K562 (cell line): Measurements from ENCODE around the gene AKAP12. TPM values are rescaled to one million over a fixed set of nuclear protein-coding genes. Genes with fewer than 3 reads are reported as not detected.

ENCODE experiments used
- ATAC-seq: fragments of 200-7000 bp; cut with Tn5 transposase; 3 replicates; pipeline ENCODE4 v1.9.1; 2020; ENCODE audit warnings: moderate library complexity
- Bru-seq: library from RNA; stranded (reverse); fragments of 400-500 nt; gene quantifications from one replicate; lab custom pipeline; 2021; lab: Mats Ljungman, UMichigan
- BruChase-seq, 2 experiments: library from RNA; stranded (reverse); fragments of 400-500 nt; gene quantifications; one replicate each; lab custom pipeline; 2021; lab: Mats Ljungman, UMichigan
- BruUV-seq: library from RNA; stranded (reverse); fragments of 400-500 nt; replicated peaks from 2 replicates; lab custom pipeline; 2021; lab: Mats Ljungman, UMichigan
- CTCF ChIA-PET: fragments of 300-600 bp; formaldehyde crosslinking; extraction: SDS; loops from one replicate; lab custom pipeline; 2021; ENCODE audit warnings: low intra/inter-chr PET ratio; lab: Yijun Ruan, JAX
- POLR2A ChIA-PET: fragments of 300-600, 350-650 bp; sonication (Branson Sonifier 250); formaldehyde crosslinking; extraction: SDS; loops from one replicate; lab custom pipeline; 2021; ENCODE audit warnings: antibody characterized with exemption, inconsistent platforms; lab: Yijun Ruan, JAX
- DNase-seq, 4 experiments: peaks; one replicate each; pipeline versions ENCODE4 v3.0.0 to v3.0.0-alpha.2; 2011 to 2018; ENCODE audit warnings: low spot score in 3 of 4, mixed read lengths in 3 of 4; ENCODE audit errors: extremely low read depth in 1 of 4
- FAIRE-seq: peaks from 2 replicates; lab custom pipeline; 2011; peaks lifted over from hg19 to GRCh38; lab: Jason Lieb, UNC
- H2AFZ ChIP-seq: 2 replicates; pipeline ENCODE4 v1.6.0; 2011; ENCODE audit warnings: low read depth, low read length, control low read depth, inconsistent platforms
- H3K27ac ChIP-seq: fragments of 200-600 bp; 3 replicates; pipeline ENCODE4 v1.8.0; 2011; ENCODE audit warnings: low read depth, mild to moderate bottlenecking, control low read depth, inconsistent platforms, low read length, moderate library complexity, mixed read lengths; ENCODE audit errors: extremely low read depth
- H3K27me3 ChIP-seq, 2 experiments: fragments of 300-600 bp in 1 of 2; 2 replicates in 1 of 2; 3 replicates in 1 of 2; pipeline versions ENCODE4 v1.6.0 to v1.8.0; 2011; ENCODE audit warnings: inconsistent platforms in 2 of 2, low read length in 2 of 2, mild to moderate bottlenecking in 1 of 2, mixed read lengths in 1 of 2, moderate library complexity in 1 of 2; ENCODE audit not compliant: control insufficient read depth in 2 of 2, insufficient read depth in 2 of 2
- H3K36me3 ChIP-seq: fragments of 300-600 bp; 3 replicates; pipeline ENCODE4 v1.8.0; 2011; ENCODE audit warnings: mild to moderate bottlenecking, low read length, inconsistent platforms; ENCODE audit not compliant: control insufficient read depth, insufficient read depth
- H3K4me1 ChIP-seq, 2 experiments: fragments of 200-600 bp in 1 of 2; replicated peaks in 1 of 2; 2 replicates in 1 of 2; 3 replicates in 1 of 2; pipeline versions ENCODE4 v1.5.1 to v1.8.0; 2011; ENCODE audit warnings: inconsistent platforms in 2 of 2, low read length in 2 of 2, mild to moderate bottlenecking in 1 of 2, mixed read lengths in 1 of 2, moderate library complexity in 1 of 2; ENCODE audit not compliant: control insufficient read depth in 2 of 2, insufficient read depth in 2 of 2
- H3K4me2 ChIP-seq: 2 replicates; pipeline ENCODE4 v1.6.1; 2011; ENCODE audit warnings: low read length, control low read depth, inconsistent platforms, mixed read lengths; ENCODE audit not compliant: insufficient read depth
- H3K4me3 ChIP-seq: fragments of 200-600 bp; sonication (generic), shearing (Covaris generic); 2 replicates; pipeline ENCODE4 v1.5.1; 2016; ENCODE audit warnings: control low read depth, inconsistent platforms
- H3K79me2 ChIP-seq: fragments of 200-600 bp; 3 replicates; pipeline ENCODE4 v1.8.0; 2011; ENCODE audit warnings: low read length, inconsistent platforms; ENCODE audit not compliant: control insufficient read depth, insufficient read depth
- H3K9ac ChIP-seq, 2 experiments: 2 replicates each; pipeline versions ENCODE4 v1.6.0 to v1.6.1; 2011; ENCODE audit warnings: low read depth in 2 of 2, low read length in 2 of 2, control low read depth in 1 of 2, inconsistent platforms in 1 of 2, mild to moderate bottlenecking in 1 of 2, mixed read lengths in 1 of 2; ENCODE audit not compliant: insufficient read depth in 1 of 2
- H3K9me1 ChIP-seq: one replicate; pipeline ENCODE4 v1.6.0; 2011; ENCODE audit warnings: inconsistent platforms, mild to moderate bottlenecking, low read length, moderate library complexity; ENCODE audit not compliant: control insufficient read depth, insufficient read depth
- H3K9me3 ChIP-seq: replicated peaks from 2 replicates; pipeline ENCODE4 v1.5.1; 2011; ENCODE audit warnings: low read depth, low read length, inconsistent platforms; ENCODE audit not compliant: control insufficient read depth, insufficient read depth
- H4K20me1 ChIP-seq: replicated peaks from 2 replicates; pipeline ENCODE4 v1.6.1; 2011; ENCODE audit warnings: low read length, inconsistent platforms, mixed read lengths; ENCODE audit not compliant: control insufficient read depth, insufficient read depth
- SRF ChIP-seq, 2 experiments: fragments of 250-450, 450-650 bp in 1 of 2; sonication (Bioruptor Pico) in 1 of 2; sonication (generic) in 1 of 2; formaldehyde crosslinking; IDR thresholded peaks; 2 replicates each; pipeline versions ENCODE4 v1.5.0 to v1.5.1; 2020 to 2022; ENCODE audit warnings: mild to moderate bottlenecking in 1 of 2, missing genetic modification reagents in 1 of 2
- ZNF76 ChIP-seq: fragments of 250-450 bp; sonication (Bioruptor Pico); IDR thresholded peaks from 2 replicates; pipeline ENCODE4 v1.4.0; 2020; ENCODE audit warnings: mild to moderate bottlenecking, moderate library complexity, borderline replicate concordance
- WGBS: fragments of 100-300 bp; shearing (Covaris generic); methylation state at CpG from one replicate; pipeline ENCODE4 v1.1.6; 2016; ENCODE audit warnings: low coverage, mixed read lengths; ENCODE audit not compliant: insufficient coverage; ENCODE audit errors: missing lambda C conversion rate; 5-methylcytosine and 5-hydroxymethylcytosine counted together
- in situ Hi-C: fragments of 300-500 bp; cut with MboI; formaldehyde crosslinking; loops from 4 replicates; pipeline ENCODE4 v1.15.0; 2018; ENCODE audit warnings: inconsistent platforms, mixed read lengths
- intact Hi-C: fragments of 100-400 bp; cut with micrococcal nuclease; formaldehyde crosslinking; loops from 2 replicates; pipeline ENCODE4 v1.14.2; 2022
- long read RNA-seq, 3 experiments: library from polyadenylated mRNA in 2 of 3; library from RNA in 1 of 3; unstranded in 2 of 3; stranded (forward) in 1 of 3; transcript quantifications; one replicate each; pipeline ENCODE4 v2.0.0, GENCODE V29; 2019 to 2022
- polyA minus RNA-seq, 3 experiments: library from RNA; depleted of rRNA, polyadenylated mRNA; stranded (reverse); fragments of >200 nt; gene quantifications; 2 replicates each; pipeline ENCODE4 v1.2.3, GENCODE V29; 2011
- polyA plus RNA-seq, 8 experiments: library from polyadenylated mRNA; depleted of rRNA in 4 of 8; stranded (reverse) in 5 of 8; unstranded in 3 of 8; fragments of >200 nt; fragmentation: Nextera tagmentation in 2 of 8; fragmentation: Illumina TruSeq in 1 of 8; extraction: Ambion mirVana in 2 of 8; extraction: Trizol in 1 of 8; gene quantifications; 2 replicates each; pipeline versions ENCODE4 v1.2.1 to v1.2.3, GENCODE V29; 2011 to 2014; ENCODE audit warnings: inconsistent platforms in 1 of 8, missing spikeins in 1 of 8
- total RNA-seq, 7 experiments: library from RNA; depleted of rRNA in 6 of 7; stranded (reverse); fragments of >200 nt in 6 of 7; fragmentation: Illumina TruSeq in 2 of 7; extraction: Trizol in 2 of 7; gene quantifications; 2 replicates each; pipeline versions ENCODE4 v1.2.1 to v1.2.3, GENCODE V29; 2011 to 2021; ENCODE audit warnings: low replicate concordance in 1 of 7

The AKAP12 gene, protein sequence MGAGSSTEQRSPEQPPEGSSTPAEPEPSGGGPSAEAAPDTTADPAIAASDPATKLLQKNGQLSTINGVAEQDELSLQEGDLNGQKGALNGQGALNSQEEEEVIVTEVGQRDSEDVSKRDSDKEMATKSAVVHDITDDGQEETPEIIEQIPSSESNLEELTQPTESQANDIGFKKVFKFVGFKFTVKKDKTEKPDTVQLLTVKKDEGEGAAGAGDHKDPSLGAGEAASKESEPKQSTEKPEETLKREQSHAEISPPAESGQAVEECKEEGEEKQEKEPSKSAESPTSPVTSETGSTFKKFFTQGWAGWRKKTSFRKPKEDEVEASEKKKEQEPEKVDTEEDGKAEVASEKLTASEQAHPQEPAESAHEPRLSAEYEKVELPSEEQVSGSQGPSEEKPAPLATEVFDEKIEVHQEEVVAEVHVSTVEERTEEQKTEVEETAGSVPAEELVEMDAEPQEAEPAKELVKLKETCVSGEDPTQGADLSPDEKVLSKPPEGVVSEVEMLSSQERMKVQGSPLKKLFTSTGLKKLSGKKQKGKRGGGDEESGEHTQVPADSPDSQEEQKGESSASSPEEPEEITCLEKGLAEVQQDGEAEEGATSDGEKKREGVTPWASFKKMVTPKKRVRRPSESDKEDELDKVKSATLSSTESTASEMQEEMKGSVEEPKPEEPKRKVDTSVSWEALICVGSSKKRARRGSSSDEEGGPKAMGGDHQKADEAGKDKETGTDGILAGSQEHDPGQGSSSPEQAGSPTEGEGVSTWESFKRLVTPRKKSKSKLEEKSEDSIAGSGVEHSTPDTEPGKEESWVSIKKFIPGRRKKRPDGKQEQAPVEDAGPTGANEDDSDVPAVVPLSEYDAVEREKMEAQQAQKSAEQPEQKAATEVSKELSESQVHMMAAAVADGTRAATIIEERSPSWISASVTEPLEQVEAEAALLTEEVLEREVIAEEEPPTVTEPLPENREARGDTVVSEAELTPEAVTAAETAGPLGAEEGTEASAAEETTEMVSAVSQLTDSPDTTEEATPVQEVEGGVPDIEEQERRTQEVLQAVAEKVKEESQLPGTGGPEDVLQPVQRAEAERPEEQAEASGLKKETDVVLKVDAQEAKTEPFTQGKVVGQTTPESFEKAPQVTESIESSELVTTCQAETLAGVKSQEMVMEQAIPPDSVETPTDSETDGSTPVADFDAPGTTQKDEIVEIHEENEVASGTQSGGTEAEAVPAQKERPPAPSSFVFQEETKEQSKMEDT (N-terminal part only)
- 0.44 and 0.67 TPM in 2 replicates for total RNA-seq (2011; cell fraction: chromatin; rRNA removed; ENCODE audit: low replicate concordance)
- total RNA-seq (2011; cell fraction: nucleolus; rRNA removed) = 0.26 and 0.50 TPM in 2 replicates
- total RNA-seq (2011; cell fraction: nucleoplasm; rRNA removed) = 0.37 and 0.99 TPM in 2 replicates
- total RNA-seq (2014; rRNA removed) = 0.69 and 0.82 TPM in 2 replicates
- 0.55 and 0.93 TPM in 2 replicates for total RNA-seq (2014; rRNA removed; fragmentation: Illumina TruSeq; extraction: Trizol)
- total RNA-seq (2015; rRNA removed; fragmentation: Illumina TruSeq; extraction: Trizol) = 0.57 and 0.62 TPM in 2 replicates
- total RNA-seq (2021) = 0.72 and 1.0 TPM in 2 replicates
- 0.32 and 2.0 TPM in 2 replicates for polyA plus RNA-seq (2011; rRNA removed)
- 0.16 and 0.61 TPM in 2 replicates for polyA plus RNA-seq (2011; cell fraction: cytosol; rRNA removed)
- polyA plus RNA-seq (2011; cell fraction: nucleus; rRNA removed) = 0.45 and 1.2 TPM in 2 replicates
- polyA plus RNA-seq (2012) = 0.15 and 1.3 TPM in 2 replicates
- 0.64 and 0.67 TPM in 2 replicates for polyA plus RNA-seq (2014; fragmentation: Illumina TruSeq; extraction: Trizol)
- under 1 TPM; 0.08 to 0.13 TPM for polyA plus RNA-seq (2014; fragmentation: Nextera tagmentation; extraction: Ambion mirVana)
- 0.18 and 0.49 TPM in 2 replicates for polyA plus RNA-seq (2014; rRNA removed)
- polyA minus RNA-seq (2011; rRNA and poly(A)+ RNA removed) = 1.0 and 3.6 TPM in 2 replicates
- polyA minus RNA-seq (2011; cell fraction: cytosol; rRNA and poly(A)+ RNA removed) = 0.82 and 1.6 TPM in 2 replicates
- 0.33 and 0.54 TPM in 2 replicates for polyA minus RNA-seq (2011; cell fraction: nucleus; rRNA and poly(A)+ RNA removed)
- Bru-seq, nascent RNA = percentile 33 among the genes with signal in this experiment
- BruChase-seq, experiment 1, labeled RNA remaining after a 2-hour chase = percentile 35 among the genes with signal in this experiment
- percentile 36 among the genes with signal in this experiment for BruChase-seq, experiment 2, labeled RNA remaining after a 6-hour chase
- long read RNA-seq, experiment 1, partial matches to known transcripts = 2 of 3 reads
- long read RNA-seq, experiment 1, other reads (novel, unspliced or antisense) = 1 of 3 reads
- long read RNA-seq, experiment 2, partial matches to known transcripts = 3 of 3 reads
- long read RNA-seq, experiment 2, other reads (novel, unspliced or antisense) = 0 of 3 reads
- long read RNA-seq, experiment 3, partial matches to known transcripts = 1 of 1 reads
- long read RNA-seq, experiment 3, other reads (novel, unspliced or antisense) = 0 of 1 reads

GRCh38 chr6:151239603-151240035 lies at the start of gene AKAP12:
AKAP12 (plus strand) TSS chr6:151239967; CDS start chr6:151240563, 596 bp downstream.
- DNase-seq (no peak), FAIRE-seq (no peak), ATAC-seq (no peak)
- peaks cover 0 to 19% of the 10 kb centered on the region in 2 experiments; a peak in 2 of 5 replicates for H3K4me1 ChIP-seq
- POLR2A ChIA-PET = interaction anchor here (0.8 kb wide), 1 partner anchor 9 kb away, joined by 3 read pairs; no protein-coding TSS in a partner anchor
- intact Hi-C loops (no loop called here), in situ Hi-C loops (no loop called here)
- TF ChIP-seq SRF (CRISPR knock-in tag; IDR thresholded peaks at IDR 0.05) (0 out of 4 replicates have a peak, but pooled peaks of 1 of the 2 experiments have one; percentile 37), ZNF76 (CRISPR knock-in tag) (no peak)
- peak within 1 kb of the TSS; percentile 81 for H2AFZ ChIP-seq
- peak within 1 kb of the TSS; percentile 41 for H3K4me3 ChIP-seq
- no peaks in the 10 kb centered on the region for H3K9me1 ChIP-seq
- no TSS peak for BruUV-seq
- no peaks in the 10 kb centered on the region for H4K20me1 ChIP-seq
- 67% methylated on average over 21 of the region's 23 CpGs for WGBS
- peak within 1 kb of the TSS; percentile 12 to 88; a peak in 3 of 4 replicates for H3K9ac ChIP-seq
- no peaks in the 10 kb centered on the region for H3K79me2 ChIP-seq
- no peak within 1 kb of the TSS for H3K27ac ChIP-seq
- H3K36me3 ChIP-seq = no peaks in the 10 kb centered on the region
- CTCF ChIA-PET = no interaction called here
- peaks cover 38 to 40% of the 10 kb centered on the region in 2 experiments for H3K27me3 ChIP-seq
- H3K9me3 ChIP-seq = no peaks in the 10 kb centered on the region
- H3K4me2 ChIP-seq = peak within 1 kb of the TSS; percentile 63; the same call in 1 of the 2 replicates
